Ramos (cell line): ENCODE data around the gene C17orf75.

Experiments
- in situ Hi-C: fragments of 300-500 bp; cut with MboI; formaldehyde crosslinking; loops from one replicate; pipeline ENCODE4 v1.14.3; 2022; ENCODE audit warnings: low sequenced_read_pairs; ENCODE audit not compliant: unreplicated experiment

Gene C17orf75

DNA sequence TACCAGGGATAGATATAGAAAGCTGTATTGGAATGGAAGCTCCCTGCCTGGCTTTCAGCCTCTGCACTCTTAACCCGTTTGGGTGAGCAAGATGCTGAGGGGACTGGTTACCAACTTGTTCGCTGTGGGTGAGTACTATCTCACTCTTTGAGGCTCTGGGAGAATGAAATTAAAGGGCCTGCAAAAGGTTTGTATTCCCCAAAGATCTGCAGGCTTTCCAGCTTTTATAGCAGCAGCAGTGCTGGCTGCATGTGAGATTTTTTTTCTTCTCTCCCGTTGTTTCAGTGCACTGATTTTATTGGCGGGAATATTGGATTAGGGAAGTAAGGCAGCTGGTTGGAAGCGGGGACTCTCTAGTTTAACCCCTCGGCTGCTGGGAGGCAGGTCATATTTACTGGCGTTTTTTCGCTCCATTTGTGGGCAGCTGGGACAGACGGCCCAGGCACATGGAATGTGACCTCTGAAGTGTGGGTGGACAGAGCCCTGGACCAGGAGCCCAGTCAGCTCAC lies 30.9 kb downstream of the C17orf75 start:
- in situ Hi-C loops = no loop called here

DNA sequence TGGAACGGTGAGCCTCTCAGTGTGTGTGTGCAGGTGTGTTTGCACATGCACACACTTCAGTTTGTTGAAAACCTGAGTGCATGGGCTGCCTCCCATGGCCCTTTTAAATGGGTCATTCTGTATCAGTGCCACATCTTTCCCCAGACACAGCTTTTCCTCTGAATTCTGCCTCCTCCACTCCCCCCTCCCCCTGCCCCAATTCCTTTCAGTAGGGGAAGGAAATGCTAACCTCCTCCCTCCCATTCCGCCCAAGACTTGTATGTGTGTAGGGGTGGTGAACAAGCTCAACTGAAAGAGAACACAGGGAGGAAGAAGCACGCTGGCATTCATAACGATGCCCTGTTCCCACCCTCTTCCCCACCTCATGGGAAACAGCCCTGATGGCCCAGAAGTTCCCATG lies 34.3 kb downstream of the C17orf75 start:
- in situ Hi-C loops = no loop called here

DNA sequence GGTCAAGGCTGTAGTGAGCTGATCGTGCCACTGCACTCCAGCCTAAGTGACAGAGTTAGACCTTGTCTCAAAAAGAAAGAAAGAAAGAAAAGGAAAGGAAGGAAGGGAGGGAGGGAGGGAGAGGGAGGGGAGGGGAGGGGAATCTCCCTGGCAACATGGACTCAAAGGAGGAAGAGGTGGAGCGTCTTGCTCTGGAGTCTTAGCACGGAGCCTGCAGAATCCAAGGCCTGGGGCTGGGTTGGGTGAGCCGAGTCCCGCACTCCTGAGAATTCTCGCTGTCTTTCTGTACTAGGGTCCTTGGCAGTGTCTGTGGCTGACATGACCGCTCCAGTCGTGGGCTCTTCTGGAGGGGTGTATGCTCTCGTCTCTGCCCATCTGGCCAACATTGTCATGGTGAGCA lies 36.9 kb downstream of the C17orf75 start:
- in situ Hi-C loops = no loop called here

GRCh38 chr17:32303781-32304288 lies 38.1 kb downstream of the C17orf75 start:
- in situ Hi-C loops = no loop called here

DNA sequence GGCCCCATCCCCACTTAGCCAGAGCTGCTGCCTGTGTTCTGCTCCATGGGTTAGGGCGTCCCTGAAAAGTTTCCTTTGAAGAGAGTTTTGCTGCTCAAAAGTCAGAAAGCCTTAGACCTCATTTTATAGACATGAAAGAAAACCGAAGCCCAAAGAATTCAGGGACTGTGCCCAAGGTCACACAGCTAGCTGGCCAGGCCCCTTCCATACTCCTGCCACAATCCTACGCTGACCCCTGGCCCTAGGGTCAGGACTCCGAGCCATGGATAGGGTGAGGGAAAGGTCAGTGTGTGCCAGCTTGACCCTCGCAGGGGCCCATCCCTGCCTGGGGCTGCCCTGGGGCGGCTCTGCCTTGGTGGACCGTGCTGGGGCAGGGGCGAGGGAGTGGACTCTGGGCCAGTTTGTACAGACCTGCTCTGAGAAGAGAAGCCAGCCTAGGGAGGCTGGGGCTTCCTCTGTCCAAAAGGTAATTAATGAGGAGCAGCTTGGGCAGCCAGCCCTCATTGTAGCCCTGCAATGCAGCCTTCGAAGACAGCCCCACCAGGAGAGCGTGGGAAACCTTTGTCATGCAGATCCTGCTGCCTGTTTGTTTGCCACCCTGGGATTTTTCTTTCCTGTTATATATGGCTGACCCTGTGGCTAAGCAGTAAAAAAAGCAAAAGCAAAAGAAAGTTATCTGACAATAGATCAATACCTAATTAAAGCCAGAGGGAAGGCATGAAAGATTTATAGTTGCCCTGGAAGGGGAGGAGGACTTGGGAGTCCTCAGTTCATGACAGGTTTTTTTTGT lies 38.9 kb downstream of the C17orf75 start:
- in situ Hi-C loops = no loop called here

DNA sequence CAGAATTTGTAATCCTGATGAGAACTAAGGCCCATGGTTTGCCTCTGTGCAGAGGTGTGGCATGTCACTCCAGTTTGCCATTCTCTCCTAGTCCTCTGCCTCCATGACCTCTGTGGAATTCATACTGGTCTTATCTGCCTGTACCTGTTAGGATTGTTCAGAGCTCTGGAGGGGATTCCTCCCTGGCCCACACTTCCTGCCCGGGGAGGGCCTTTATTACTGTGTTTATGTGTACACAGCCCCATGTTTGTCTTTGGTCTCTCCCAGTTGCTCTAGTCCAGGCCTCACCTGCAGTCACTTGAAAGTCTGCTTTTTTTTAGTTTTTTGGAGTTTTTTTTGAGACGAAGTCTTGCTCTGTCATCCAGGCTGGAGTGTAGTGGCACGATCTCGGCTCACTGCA lies 39.9 kb downstream of the C17orf75 start:
- in situ Hi-C loops = no loop called here

DNA sequence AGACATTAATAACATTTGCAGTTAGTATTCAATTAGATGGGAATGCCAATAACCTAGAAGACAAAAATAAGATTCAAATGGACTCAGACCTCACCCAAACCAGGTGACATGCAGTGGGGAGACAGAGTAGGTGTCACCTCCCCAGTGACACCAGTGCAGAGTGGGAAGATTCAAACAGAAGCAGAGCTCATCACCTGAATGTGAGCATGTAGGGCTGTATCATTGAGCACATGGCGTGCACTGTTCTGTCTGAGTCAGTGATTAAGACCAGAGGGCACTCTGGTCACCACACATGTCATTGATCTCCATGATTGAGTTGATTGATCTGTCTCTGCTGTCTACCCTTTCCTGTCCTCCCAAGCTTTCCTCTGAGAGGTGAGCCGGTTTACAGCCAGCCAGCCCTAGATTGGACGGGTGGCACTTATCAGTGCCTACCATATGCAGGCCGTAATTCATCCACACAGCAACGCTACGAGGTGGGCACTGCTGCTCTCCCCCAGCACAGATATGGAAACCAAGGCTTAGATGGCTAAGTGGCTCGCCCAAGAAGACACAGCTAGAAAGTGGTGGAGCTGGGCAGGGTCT lies 42.3 kb downstream of the C17orf75 start:
- in situ Hi-C loops = no loop called here

GRCh38 chr17:32298721-32299579 lies 43.0 kb downstream of the C17orf75 start:
- in situ Hi-C loops = no loop called here

DNA sequence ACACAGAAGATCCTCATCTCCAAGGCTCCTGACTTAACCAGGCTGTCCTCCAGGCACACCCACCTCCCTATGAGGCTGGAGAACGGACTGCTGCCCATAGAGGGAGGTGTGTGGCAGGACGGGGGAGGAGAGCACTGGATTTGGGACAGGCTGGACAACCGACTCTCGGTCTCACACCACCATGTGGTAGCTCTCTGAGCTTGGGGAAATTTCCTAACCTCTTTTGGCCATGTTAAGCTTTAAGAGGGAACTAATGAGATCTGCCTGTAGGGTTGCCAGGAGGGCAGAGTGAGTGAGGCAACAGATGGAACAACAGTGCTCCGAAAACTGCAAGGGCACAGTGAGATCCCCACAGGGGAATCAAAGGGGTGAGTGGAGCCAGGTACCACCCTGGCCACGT lies 43.7 kb downstream of the C17orf75 start:
- in situ Hi-C loops = no loop called here

- in situ Hi-C loops = no loop called here
Observed at GRCh38 chr17:32297860-32298259, 44.1 kb downstream of the C17orf75 start.

DNA sequence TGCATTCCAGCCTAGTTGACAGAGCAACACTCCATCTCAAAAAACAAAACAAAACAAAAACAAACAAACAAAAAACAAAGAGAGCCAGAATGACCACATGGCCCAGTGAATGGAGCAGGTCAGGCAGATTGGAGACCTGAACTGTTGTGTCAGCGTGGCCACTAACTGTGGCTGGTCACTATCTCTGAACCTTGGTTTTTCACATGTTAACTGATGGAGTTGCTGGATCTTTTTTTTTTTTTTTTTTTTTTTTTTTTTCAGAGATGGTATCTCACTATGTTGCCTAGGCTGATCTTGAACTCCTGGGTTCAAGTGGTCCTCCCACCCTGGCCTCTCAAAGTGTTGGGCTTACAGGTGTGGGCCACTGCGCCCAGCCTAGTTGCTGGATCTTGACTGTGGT lies 44.5 kb downstream of the C17orf75 start:
- in situ Hi-C loops = no loop called here

DNA sequence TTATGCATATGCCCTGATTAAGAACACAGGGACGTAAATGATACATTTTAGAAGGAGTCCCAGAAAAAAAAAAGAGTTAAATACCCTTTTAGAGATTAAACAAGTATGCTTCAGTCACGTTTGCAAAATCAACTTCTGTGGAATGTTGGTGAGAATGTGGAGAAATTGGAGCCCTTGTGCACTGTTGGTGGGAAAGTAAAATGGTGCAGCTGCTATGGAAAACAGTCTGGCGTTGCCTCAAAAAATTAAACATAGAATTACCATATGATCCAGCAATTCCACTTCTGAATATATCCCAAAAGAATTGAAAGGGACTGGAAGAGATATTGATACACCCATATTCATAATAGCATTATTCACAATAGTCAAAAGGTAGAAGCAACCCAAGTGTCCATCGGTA lies 49.9 kb downstream of the C17orf75 start:
- in situ Hi-C loops = no loop called here

GRCh38 chr17:32289471-32290070 lies 52.4 kb downstream of the C17orf75 start:
- in situ Hi-C loops = no loop called here

- in situ Hi-C loops = no loop called here
Observed at GRCh38 chr17:32288615-32289014, 53.4 kb downstream of the C17orf75 start.

DNA sequence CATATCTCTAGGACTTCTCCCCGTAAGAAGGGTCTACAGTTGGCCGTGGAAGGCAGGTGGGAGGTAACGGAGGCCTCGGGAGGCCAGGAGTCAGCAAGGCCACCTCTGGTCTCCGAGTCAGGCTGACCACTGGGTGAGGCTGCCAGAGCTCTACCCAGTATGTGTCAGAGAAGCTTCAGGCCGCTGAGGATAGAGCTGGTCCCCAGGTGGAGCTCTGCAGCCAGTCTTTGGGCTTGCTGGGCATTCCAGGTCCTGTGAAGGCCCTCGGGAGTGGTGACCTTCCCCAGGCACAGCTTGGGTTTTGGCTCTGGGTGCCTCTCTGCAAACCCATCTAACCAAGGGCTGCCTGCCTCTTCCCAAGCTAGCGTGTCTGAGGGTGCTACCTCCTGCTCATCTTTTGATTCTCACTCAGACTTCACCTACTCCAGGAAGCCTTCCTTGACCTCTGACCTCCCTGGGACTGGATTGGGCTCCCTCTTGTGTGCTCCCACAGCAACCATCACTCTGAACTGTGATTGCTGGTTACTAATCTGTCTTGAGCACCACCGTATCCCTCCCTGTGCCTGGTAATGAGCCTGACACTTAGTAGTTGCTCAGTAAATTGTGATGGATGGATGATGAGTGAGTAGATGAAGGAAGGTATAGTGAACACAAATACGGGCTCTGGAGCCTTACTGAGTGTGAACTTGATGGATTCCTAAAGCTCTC lies 54.0 kb downstream of the C17orf75 start:
- in situ Hi-C loops = no loop called here

DNA sequence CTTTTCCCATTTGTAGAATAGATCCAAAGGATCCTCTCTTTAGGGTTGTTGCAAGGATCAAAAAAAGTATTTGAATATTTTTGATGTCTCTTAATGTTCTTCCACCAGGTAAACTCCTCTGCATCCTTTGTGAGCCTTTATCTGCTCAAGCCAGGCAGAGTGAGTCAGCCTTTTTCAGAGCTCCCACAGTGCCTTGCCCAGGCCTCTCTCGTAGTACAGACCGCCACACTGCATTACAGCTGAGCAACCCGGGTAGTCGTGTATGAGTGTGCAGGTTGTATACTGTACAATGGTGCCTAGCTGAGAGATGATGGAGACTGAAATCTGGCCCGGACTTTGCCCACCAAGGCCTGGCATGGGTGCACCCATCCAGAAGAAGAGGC lies 55.5 kb downstream of the C17orf75 start:
- in situ Hi-C loops = no loop called here

- in situ Hi-C loops = no loop called here
Observed at GRCh38 chr17:32285746-32286517, 56.0 kb downstream of the C17orf75 start.

DNA sequence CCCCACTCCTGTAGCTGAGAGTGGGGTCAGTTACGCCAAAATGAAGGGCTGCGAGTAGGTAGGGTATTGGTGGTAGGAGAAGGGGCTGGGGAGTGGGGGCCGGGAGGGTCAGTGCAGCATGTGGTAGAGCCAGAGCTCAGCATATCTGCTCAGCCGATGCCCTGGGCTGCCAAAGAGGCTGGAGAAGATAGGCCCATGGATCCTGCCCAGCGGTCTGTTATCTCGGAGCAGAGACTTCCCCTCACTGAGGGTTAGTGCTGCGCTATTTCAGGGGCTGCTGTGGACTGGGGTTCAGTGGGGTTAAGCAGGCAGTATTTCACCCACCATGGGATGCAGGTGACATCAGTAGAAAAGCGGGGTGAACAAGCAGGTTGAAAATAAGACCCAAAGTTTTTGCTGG lies 56.7 kb downstream of the C17orf75 start:
- in situ Hi-C loops = no loop called here

GRCh38 chr17:32283745-32284201 lies 58.2 kb downstream of the C17orf75 start:
- in situ Hi-C loops = no loop called here
